GM12878 (cell line): ENCODE results near the gene EDC3.

Experiments used
- CREB1 ChIP-seq: IDR thresholded peaks from 2 replicates; pipeline ENCODE4 v1.6.1; 2012; ENCODE audit warnings: low read depth, mild to moderate bottlenecking, inconsistent platforms
- CTCF ChIP-seq, 3 experiments: IDR thresholded peaks in 2 of 3; conservative IDR thresholded peaks in 1 of 3; 2 replicates each; pipeline ENCODE4 v1.5.1; 2011; ENCODE audit warnings: low read depth in 3 of 3, low read length in 3 of 3, mild to moderate bottlenecking in 3 of 3, control low read depth in 2 of 3, moderate library complexity in 2 of 3, inconsistent platforms in 1 of 3, mixed read lengths in 1 of 3; ENCODE audit not compliant: control insufficient read depth in 2 of 3, insufficient read depth in 1 of 3; ENCODE audit errors: extremely low read depth in 1 of 3
- MAX ChIP-seq: IDR thresholded peaks from 2 replicates; pipeline ENCODE4 v1.6.1; 2012; ENCODE audit warnings: low read depth, low read length, improper control_type of control experiment
- POLR2A ChIP-seq: IDR thresholded peaks from 2 replicates; pipeline ENCODE4 v1.6.1; 2011; ENCODE audit warnings: low read depth, mild to moderate bottlenecking, low read length
- ZZZ3 ChIP-seq: IDR thresholded peaks from 2 replicates; pipeline ENCODE4 v1.6.1; 2011; ENCODE audit warnings: low read depth; ENCODE audit not compliant: control insufficient read depth, insufficient read length

GRCh38 chr15:74610302-74610951 lies 85.4 kb downstream of the EDC3 start:
- TF ChIP-seq POLR2A (no peak), CTCF (IDR thresholded peaks at IDR 0.05 in 2 of 3, conservative IDR thresholded peaks at IDR 0.05 in 1 of 3; ENCODE audit: control insufficient read depth in 2 of 3, extremely low read depth in 1 of 3, insufficient read depth in 1 of 3, low read depth in 3 of 3, low read length in 3 of 3) (no peak), CREB1 (no peak), MAX (no peak), ZZZ3 (no peak)
